Embryonic facial prominence (tissue), 1 donor: ENCODE data around the gene ADSS1.
A peak's percentile ranks its signal among the peaks of the same experiment; 100 is the strongest.

Experiments
- DNase-seq: peaks from one replicate; pipeline ENCODE4 v3.0.0-alpha.2; 2016; ENCODE audit errors: extremely low spot score

The ADSS1 gene

GRCh38 chr14:104723651-104724406, at the start of gene ADSS1:
ADSS1 (plus strand) TSS chr14:104724229; CDS start chr14:104724271, 42 bp downstream.
- no peak for DNase-seq

- DNase-seq: no peak
These were observed 48.6 kb upstream of the ADSS1 start for GRCh38 chr14:104675447-104675846.

GRCh38 chr14:104676130-104676693, 47.8 kb upstream of the ADSS1 start:
- no peak for DNase-seq

- no peak for DNase-seq
These were observed 47.1 kb upstream of the ADSS1 start for GRCh38 chr14:104676694-104677511.

- DNase-seq: peak; percentile 73
These were observed 46.3 kb upstream of the ADSS1 start for GRCh38 chr14:104677512-104678332.

- no peak for DNase-seq
These were observed 45.7 kb upstream of the ADSS1 start for GRCh38 chr14:104678346-104678745.

GRCh38 chr14:104678901-104679705, 44.9 kb upstream of the ADSS1 start:
- no peak for DNase-seq

- DNase-seq: no peak
These were observed 43.8 kb upstream of the ADSS1 start for GRCh38 chr14:104680056-104680805.

GRCh38 chr14:104680806-104681688, 43.0 kb upstream of the ADSS1 start:
- DNase-seq: no peak

- DNase-seq: no peak
These were observed 42.3 kb upstream of the ADSS1 start for GRCh38 chr14:104681689-104682074.

GRCh38 chr14:104682107-104682593, 41.9 kb upstream of the ADSS1 start:
- DNase-seq: no peak

GRCh38 chr14:104683653-104684448, 40.2 kb upstream of the ADSS1 start:
- DNase-seq: no peak

- DNase-seq: no peak
These were observed 39.6 kb upstream of the ADSS1 start for GRCh38 chr14:104684449-104684821.

GRCh38 chr14:104685216-104685997, 38.6 kb upstream of the ADSS1 start:
- no peak for DNase-seq

GRCh38 chr14:104685998-104686610, 37.9 kb upstream of the ADSS1 start:
- no peak for DNase-seq

GRCh38 chr14:104686624-104687517, 37.2 kb upstream of the ADSS1 start:
- no peak for DNase-seq
